Hepatocyte (in vitro differentiated cells): ENCODE measurements around the gene DBNDD2. TPM values are rescaled to one million over a fixed set of nuclear protein-coding genes. Genes with fewer than 3 reads are reported as not detected.

Source experiments
- DNase-seq: peaks from one replicate; pipeline ENCODE4 v3.0.0-alpha.2; 2016; ENCODE audit warnings: low spot score
- H2AFZ ChIP-seq: fragments of 200-600 bp; sonication (generic); 2 replicates; pipeline ENCODE4 v1.6.0; 2016; ENCODE audit warnings: antibody characterized with exemption, mild to moderate bottlenecking
- H3K27ac ChIP-seq: fragments of 200-600 bp; sonication (generic); 2 replicates; pipeline ENCODE4 v1.5.1; 2016; ENCODE audit warnings: mild to moderate bottlenecking
- H3K27me3 ChIP-seq: fragments of 200-600 bp; sonication (generic); 2 replicates; pipeline ENCODE4 v1.6.1; 2016
- H3K36me3 ChIP-seq: fragments of 200-600 bp; sonication (generic); replicated peaks from 2 replicates; pipeline ENCODE4 v1.5.1; 2016; ENCODE audit warnings: low read depth; ENCODE audit not compliant: insufficient read depth
- H3K4me1 ChIP-seq: fragments of 200-600 bp; sonication (generic); 2 replicates; pipeline ENCODE4 v1.5.1; 2016; ENCODE audit warnings: mild to moderate bottlenecking, moderate library complexity; ENCODE audit not compliant: insufficient read depth
- H3K4me2 ChIP-seq: fragments of 200-600 bp; sonication (generic); 2 replicates; pipeline ENCODE4 v1.6.0; 2016
- H3K4me3 ChIP-seq: fragments of 200-600 bp; sonication (generic); 2 replicates; pipeline ENCODE4 v1.5.1; 2016; ENCODE audit warnings: mild to moderate bottlenecking
- H3K79me2 ChIP-seq: fragments of 200-600 bp; sonication (generic); 2 replicates; pipeline ENCODE4 v1.6.0; 2017; ENCODE audit warnings: mild to moderate bottlenecking
- H3K9me2 ChIP-seq: fragments of 200-600 bp; sonication (generic); replicated peaks from 2 replicates; pipeline ENCODE4 v1.6.0; 2017; ENCODE audit warnings: mild to moderate bottlenecking; ENCODE audit not compliant: insufficient read depth
- H3K9me3 ChIP-seq: fragments of 200-600 bp; sonication (generic); 2 replicates; pipeline ENCODE4 v1.5.1; 2016; ENCODE audit warnings: low read depth, mild to moderate bottlenecking
- H4K20me1 ChIP-seq: fragments of 200-600 bp; sonication (generic); 2 replicates; pipeline ENCODE4 v1.6.0; 2016; ENCODE audit warnings: mild to moderate bottlenecking; ENCODE audit not compliant: insufficient read depth, poor library complexity, severe bottlenecking
- EZH2 ChIP-seq: fragments of 200-600 bp; sonication (generic); IDR thresholded peaks from 2 replicates; pipeline ENCODE4 v1.6.1; 2016; ENCODE audit warnings: antibody characterized with exemption, mild to moderate bottlenecking, borderline replicate concordance
- EZH2phosphoT487 ChIP-seq: fragments of 200-600 bp; sonication (generic); IDR thresholded peaks from one replicate; pipeline ENCODE4 v1.6.1; 2018; ENCODE audit warnings: antibody characterized with exemption, mild to moderate bottlenecking, low read depth, moderate library complexity; ENCODE audit not compliant: unreplicated experiment, severe bottlenecking
- WGBS: methylation state at CpG from one replicate; pipeline ENCODE4 v1.1.6; 2016; ENCODE audit warnings: low lambda C conversion rate; ENCODE audit errors: missing lambda C conversion rate; 5-methylcytosine and 5-hydroxymethylcytosine counted together
- polyA plus RNA-seq: library from polyadenylated mRNA; unstranded; fragments of >200 nt; fragmentation: Nextera tagmentation; extraction: Ambion mirVana; gene quantifications from 2 replicates; pipeline ENCODE4 v1.2.1, GENCODE V29; 2016
- total RNA-seq: library from RNA; depleted of rRNA; stranded (reverse); fragments of >200 nt; gene quantifications from 2 replicates; pipeline ENCODE4 v1.2.3, GENCODE V29; 2014
- TF ChIP-seq, protein P1 (sequence below): fragments of 200-600 bp; sonication (generic); IDR thresholded peaks from 2 replicates; pipeline ENCODE4 v1.5.1; 2016; ENCODE audit warnings: antibody characterized with exemption, mild to moderate bottlenecking; ENCODE audit not compliant: poor library complexity

DBNDD2 gene
- total and polyA plus RNA-seq, 2 experiments from 2014 or later = 11.1 to 12.8 TPM

GRCh38 chr20:45390931-45391330 lies 17.2 kb upstream of the DBNDD2 start:
- Histone ChIP-seq H3K79me2 (no peaks in the 10 kb centered on the region), H3K27ac (no peak overlapping the region), H3K4me1 (no peaks in the 10 kb centered on the region), H3K4me2 (no peak overlapping the region), H3K9me2 (no peaks in the 10 kb centered on the region), H2AFZ (no peak overlapping the region), H4K20me1 (no peaks in the 10 kb centered on the region), H3K4me3 (no peak overlapping the region), H3K27me3 (no peaks in the 10 kb centered on the region), H3K9me3 (no peaks in the 10 kb centered on the region), H3K36me3 (no peaks in the 10 kb centered on the region)
- DNase-seq = no peak
- 98% methylated on average over 2 of the region's 2 CpGs for WGBS
- no peak for TF ChIP-seq EZH2phosphoT487
- TF ChIP-seq, protein P1, sequence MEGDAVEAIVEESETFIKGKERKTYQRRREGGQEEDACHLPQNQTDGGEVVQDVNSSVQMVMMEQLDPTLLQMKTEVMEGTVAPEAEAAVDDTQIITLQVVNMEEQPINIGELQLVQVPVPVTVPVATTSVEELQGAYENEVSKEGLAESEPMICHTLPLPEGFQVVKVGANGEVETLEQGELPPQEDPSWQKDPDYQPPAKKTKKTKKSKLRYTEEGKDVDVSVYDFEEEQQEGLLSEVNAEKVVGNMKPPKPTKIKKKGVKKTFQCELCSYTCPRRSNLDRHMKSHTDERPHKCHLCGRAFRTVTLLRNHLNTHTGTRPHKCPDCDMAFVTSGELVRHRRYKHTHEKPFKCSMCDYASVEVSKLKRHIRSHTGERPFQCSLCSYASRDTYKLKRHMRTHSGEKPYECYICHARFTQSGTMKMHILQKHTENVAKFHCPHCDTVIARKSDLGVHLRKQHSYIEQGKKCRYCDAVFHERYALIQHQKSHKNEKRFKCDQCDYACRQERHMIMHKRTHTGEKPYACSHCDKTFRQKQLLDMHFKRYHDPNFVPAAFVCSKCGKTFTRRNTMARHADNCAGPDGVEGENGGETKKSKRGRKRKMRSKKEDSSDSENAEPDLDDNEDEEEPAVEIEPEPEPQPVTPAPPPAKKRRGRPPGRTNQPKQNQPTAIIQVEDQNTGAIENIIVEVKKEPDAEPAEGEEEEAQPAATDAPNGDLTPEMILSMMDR = no peak
- TF ChIP-seq EZH2 = no peak

DNA sequence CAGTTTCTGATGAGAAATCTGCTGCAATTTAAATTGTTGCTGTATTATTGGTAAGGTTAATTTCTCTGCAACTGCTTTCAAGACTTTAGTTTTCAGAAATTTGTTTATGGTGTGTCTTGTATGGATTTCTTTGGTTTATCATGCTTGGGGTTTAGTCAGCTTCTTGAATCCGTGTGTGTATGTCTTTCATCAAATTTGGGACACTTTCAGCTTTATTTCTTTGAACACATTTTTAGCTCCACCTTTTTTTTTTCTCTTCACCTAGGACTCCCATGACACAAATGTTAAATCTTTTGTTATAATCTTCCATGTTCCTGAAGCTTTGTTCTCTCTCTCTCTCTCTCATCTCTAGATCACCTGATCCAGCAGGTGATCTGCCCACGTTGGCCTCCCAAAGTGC lies 16.5 kb upstream of the DBNDD2 start:
- H3K27me3 ChIP-seq = no peaks in the 10 kb centered on the region
- no peaks in the 10 kb centered on the region for H3K9me3 ChIP-seq
- no peaks in the 10 kb centered on the region for H3K79me2 ChIP-seq
- no peak overlapping the region for H3K27ac ChIP-seq
- no peak for DNase-seq
- no peak overlapping the region for H2AFZ ChIP-seq
- H3K36me3 ChIP-seq = no peaks in the 10 kb centered on the region
- H4K20me1 ChIP-seq = no peaks in the 10 kb centered on the region
- no peak overlapping the region for H3K4me2 ChIP-seq
- TF ChIP-seq, protein P1 = no peak
- no peak for TF ChIP-seq EZH2
- TF ChIP-seq EZH2phosphoT487 = no peak
- whole genome bisulfite sequencing = 58% methylated on average over 2 of the region's 2 CpGs
- H3K9me2 ChIP-seq = no peaks in the 10 kb centered on the region
- H3K4me3 ChIP-seq = no peak overlapping the region
- H3K4me1 ChIP-seq = no peaks in the 10 kb centered on the region

DNA sequence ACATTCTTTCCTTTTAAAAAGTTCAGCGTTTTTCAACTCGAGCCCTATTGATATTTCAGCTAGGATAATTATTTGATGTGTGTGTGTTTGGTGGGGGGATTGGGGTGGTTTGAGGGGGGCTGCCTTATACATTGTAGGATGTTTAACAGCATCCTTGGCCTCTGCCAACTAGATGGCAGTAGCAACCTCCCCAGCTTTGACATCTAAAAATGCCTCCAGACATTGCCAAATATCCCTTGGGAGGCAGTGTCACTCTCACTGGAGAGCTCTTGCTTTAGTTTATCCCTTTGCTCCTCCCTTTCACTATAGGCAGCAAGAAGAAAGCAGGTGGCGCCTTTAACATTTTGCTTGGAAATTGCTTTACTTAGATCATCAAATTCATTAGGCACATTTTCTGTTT lies 15.4 kb upstream of the DBNDD2 start:
- Histone ChIP-seq H3K4me1 (no peaks in the 10 kb centered on the region), H3K79me2 (no peaks in the 10 kb centered on the region), H4K20me1 (no peaks in the 10 kb centered on the region), H3K9me2 (no peaks in the 10 kb centered on the region), H3K27me3 (no peaks in the 10 kb centered on the region), H3K27ac (no peak overlapping the region), H3K4me2 (no peak overlapping the region), H3K9me3 (no peaks in the 10 kb centered on the region), H3K4me3 (no peak overlapping the region), H3K36me3 (no peaks in the 10 kb centered on the region), H2AFZ (no peak overlapping the region)
- 91% methylated on average over 3 of the region's 3 CpGs for WGBS
- DNase-seq = no peak
- TF ChIP-seq, protein P1 = no peak
- TF ChIP-seq EZH2phosphoT487 (no peak), EZH2 (no peak)
